GM12892 (cell line): ENCODE data around the gene FBXL7.

Experiments used
- POLR2A ChIP-seq: IDR thresholded peaks from 2 replicates; pipeline ENCODE4 v1.6.1; 2011; ENCODE audit warnings: low read depth, low read length, control low read depth
- POLR2AphosphoS5 ChIP-seq: IDR thresholded peaks from 2 replicates; pipeline ENCODE4 v1.6.1; 2011; ENCODE audit warnings: low read depth, low read length, control low read depth
- TAF1 ChIP-seq: IDR thresholded peaks from 2 replicates; pipeline ENCODE4 v1.6.1; 2011; ENCODE audit warnings: low read depth, mild to moderate bottlenecking, control low read depth, low read length, borderline replicate concordance

- TF ChIP-seq POLR2A (no peak), TAF1 (no peak), POLR2AphosphoS5 (no peak)
Measured at GRCh38 chr5:15746833-15747232, 246.9 kb downstream of the FBXL7 start.
